Middle frontal gyrus (tissue), 1 donor: ENCODE results near the gene TRAF1.

Source experiments
- DNase-seq: peaks from one replicate; pipeline ENCODE4 v3.0.0-alpha.2; 2015; ENCODE audit warnings: low spot score; ENCODE audit errors: extremely low spot score

The TRAF1 gene

DNA sequence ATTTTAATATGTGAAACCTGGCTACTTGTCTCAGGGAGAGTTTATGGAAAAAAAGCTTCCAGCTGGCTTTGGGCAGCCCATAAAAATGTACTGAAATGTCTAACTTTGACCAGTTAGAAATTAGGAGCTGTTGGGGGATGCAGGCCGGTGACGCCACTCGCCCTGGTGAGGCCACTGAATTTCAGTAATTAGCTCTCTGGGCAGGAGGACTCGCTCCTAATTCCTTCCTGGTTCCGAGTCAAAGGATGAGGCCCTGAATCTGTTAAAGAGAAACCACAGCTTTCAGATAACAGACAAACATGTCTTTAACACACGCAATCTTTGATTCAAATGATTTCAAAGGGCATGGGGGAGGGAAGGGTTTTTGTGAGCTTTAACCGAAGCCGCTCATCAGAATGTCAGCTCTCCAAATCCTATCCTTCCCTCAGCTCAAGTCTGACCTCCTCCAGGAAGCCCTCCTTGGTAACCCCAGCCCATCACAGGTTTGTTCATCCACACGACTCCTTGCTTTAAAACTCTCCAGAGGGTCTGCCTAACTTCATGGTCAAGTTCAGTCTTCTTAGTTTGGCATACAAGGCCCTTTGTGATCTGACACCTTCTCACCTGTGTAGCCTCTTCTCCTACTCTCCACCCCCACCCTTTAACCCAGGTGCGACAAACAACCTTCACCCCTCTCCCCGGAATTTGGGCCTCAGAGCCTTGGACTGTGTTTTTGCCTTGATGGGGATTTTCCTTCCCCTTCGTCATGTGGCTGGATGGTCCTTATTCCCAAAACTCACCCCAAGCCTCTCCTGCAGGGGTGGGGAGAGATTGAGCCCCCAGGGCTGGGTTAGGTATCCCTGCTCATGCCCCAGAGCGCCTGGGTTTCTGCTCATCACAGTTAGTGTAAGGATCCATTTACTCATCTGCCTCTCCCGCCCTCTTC lies 36.0 kb downstream of the TRAF1 start:
- no peak for DNase-seq

GRCh38 chr9:120889606-120890271 lies 36.9 kb downstream of the TRAF1 start:
- DNase-seq = no peak

DNA sequence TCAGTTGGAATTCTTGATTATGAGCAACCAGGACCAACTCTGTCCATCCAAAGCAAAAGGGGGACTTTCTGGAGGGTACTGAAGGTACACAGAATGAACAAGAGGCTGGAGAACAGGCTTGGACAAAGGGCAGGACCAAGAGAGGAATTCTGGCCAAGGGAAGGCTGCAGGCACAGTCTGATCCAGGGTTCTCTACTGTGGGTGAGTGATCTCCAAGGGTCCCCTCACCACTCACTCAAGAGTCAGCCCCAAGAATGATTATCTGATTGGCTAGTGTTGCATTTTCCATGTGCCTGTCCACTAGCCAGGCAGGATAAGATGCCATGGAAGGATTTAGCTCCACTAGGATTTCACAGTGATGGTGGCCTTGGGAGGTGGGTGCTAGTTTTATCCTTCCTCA lies 38.0 kb downstream of the TRAF1 start:
- DNase-seq = no peak

DNA sequence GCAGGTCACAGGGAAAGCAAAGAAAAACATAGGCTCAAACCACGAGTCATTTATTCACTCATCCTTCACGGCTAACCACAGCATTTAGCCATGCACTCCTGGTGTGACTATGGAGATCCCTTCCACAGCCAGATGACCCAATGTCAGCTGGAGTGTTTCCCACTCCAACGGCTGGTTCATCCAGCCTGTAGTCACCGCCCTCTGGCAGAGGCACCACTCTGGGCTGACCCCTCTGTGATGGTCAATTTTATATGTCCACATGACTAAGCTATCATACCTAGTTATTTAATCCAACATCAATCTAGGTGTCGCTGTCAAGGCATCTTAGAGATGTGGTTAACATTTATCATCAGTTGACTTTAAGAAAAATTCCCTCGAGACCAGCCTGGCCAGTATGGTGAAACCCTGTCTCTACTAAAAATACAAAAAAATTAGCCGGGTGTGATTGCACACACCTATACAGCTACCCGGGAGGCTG lies 40.1 kb downstream of the TRAF1 start:
- DNase-seq = no peak

DNA sequence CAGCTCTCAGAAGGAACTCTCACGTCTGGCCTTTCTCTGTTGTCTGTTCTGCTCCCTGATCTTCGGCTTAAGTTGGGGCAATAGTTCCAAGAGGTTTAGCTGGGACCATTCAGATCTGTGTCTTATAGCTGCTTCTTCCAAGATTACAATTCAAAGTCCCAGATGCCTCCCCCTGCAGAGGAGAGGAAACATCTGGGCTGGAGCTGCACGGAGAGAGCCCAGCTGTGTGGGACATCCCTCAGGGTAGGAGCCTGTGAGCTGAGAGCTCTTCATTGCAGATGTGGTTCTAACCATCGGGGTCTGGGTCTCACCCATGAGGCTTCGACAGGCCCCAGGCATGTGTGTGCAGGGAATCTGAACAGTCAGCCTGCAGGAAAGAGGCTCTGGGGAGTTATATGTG lies 40.6 kb downstream of the TRAF1 start:
- DNase-seq = no peak

GRCh38 chr9:120885457-120885856 lies 41.1 kb downstream of the TRAF1 start:
- no peak for DNase-seq

- DNase-seq = no peak
Measured at GRCh38 chr9:120883608-120883996, 43.0 kb downstream of the TRAF1 start.

DNA sequence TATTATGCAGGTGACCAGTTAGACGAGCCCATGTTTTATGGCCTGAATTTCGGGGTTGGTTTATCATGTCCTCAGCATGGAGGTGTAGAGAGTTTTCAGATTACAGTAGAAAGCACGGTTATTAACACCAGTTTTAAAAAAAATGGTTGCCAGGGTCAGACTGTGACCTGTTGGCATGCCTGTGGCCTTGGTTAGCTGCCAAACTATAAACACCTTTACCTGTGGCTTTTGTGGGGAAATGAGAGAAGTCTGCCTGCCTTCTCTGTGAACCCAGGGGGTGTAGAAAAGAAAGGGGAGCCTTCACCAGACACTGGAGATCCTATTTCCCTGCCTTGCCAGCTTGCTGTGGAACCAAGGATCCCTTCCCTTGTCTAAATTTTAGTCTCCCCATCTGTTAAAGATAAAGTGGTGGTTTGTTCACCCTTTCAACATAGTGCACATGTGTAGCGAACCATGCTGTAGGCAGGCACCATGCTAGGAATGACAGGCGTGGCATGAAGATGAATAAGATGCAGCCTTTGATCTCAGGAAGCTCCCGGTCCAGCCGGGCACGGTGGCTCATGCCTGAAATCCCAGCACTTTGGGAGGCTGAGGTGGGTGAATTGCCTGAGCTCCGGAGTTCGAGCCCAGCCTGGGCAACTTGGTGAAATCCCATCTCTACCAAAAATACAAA lies 43.5 kb downstream of the TRAF1 start:
- DNase-seq = no peak

DNA sequence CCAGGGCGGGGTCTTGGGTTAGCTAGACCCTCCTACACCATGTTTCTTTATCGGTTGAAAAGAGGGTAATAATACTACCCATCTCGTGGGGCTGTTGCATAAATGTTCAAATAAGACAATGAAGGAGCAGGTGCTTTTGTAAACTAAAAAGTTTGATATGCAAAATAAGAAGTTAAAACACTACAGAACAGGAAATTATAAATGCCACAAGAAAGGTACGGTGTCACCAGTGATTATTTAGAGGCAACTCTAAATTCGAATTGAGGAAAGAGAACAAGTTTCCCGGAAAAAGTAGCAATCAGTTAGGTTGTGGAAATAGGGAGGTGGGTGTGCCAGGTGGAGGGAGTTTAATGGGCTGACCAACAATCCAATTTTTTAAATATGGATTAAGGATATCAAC lies 47.1 kb downstream of the TRAF1 start:
- DNase-seq = no peak

DNA sequence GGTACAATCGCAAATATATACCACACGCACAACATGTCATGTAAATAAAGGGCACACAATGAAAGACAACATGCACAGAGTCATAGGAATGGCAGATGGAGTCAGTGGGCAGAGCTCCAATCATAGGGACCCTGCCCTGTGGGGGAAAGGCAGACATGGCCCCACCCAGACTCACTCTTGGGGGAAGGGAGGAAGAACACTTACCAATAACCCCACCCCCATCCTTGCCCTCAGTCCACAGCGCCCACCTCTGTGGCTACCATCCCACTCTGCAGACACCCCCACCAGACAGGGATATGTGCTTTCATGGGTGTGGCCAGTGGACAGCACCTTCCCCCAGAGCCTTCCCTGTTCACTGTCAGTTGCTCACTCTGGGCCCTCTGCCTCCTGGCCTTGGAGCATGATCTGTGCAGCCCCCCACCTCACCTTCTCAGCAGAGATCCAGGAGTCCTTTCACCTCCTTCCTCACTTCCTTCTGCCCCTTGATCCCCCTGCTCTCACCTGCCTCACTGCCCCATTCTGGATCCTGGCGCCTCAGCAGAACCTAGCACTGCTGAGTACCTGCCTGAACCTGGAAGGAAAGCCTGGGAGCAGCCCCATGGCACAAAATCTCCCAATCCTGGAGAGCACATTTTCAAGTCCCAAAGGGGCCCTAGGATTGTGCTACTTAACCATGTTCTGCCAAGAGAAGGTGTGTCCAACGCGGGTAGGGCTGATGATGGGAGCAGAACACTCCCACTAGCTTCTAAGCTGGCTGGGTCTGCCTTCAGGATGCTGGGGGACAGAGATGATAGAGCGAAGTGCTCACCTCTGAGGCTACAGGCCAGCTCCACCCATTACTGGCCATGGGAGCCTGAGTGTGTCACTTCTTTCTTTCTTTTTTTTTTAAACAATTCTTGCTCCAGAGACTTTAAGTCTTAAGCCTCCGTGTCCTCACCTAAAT lies 48.1 kb downstream of the TRAF1 start:
- no peak for DNase-seq

- DNase-seq = peak; percentile 5
Measured at GRCh38 chr9:120877276-120878034, 49.1 kb downstream of the TRAF1 start.

DNA sequence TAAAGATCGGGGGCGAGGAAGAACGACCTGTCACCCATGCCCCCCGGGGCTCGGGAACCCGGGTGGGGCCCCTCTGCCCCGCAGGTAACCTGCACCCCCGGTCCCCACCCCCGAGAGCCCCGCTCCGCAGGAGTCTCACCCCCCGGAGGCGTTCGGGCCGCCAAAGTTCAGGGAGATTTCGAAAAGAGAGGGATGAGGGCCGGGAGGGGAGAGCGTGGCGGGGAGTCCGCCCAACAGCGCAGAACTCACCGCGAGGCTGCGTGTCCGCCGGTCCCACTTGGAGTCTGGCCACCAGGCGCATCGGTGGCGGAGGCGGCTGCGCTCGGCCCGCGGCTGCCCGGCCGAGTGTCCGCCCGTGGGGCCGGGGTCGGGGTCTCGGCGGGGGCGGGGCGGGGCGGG lies 49.8 kb downstream of the TRAF1 start, which contains the start of gene PHF19:
PHF19 (minus strand) TSS at position 347 of the 399 bp plus-strand sequence. CDS start 2,447 bp downstream, outside the sequence.
- no peak for DNase-seq

- peak; percentile 41 for DNase-seq
Measured at GRCh38 chr9:120875954-120876841, 50.4 kb downstream of the TRAF1 start.

- DNase-seq = no peak
Measured at GRCh38 chr9:120875643-120875953, 51.0 kb downstream of the TRAF1 start.

- DNase-seq = no peak
Measured at GRCh38 chr9:120875195-120875565, 51.4 kb downstream of the TRAF1 start.

- DNase-seq = no peak
Measured at GRCh38 chr9:120874226-120875194, 52.1 kb downstream of the TRAF1 start.

GRCh38 chr9:120873512-120873911 lies 53.1 kb downstream of the TRAF1 start:
- DNase-seq = no peak
